ENCODE results near the gene WWOX.
"Not testable (repeated sequence)": the region's sequence is repeated elsewhere in the genome, so short reads cannot be mapped to it uniquely, and the experiment has no call there.

The WWOX gene

GRCh38 chr16:79018650-79019429, 919.4 kb downstream of the WWOX start:
- no peak for DNase-seq

GRCh38 chr16:79019431-79019830, 920.0 kb downstream of the WWOX start:
- no peak for DNase-seq

GRCh38 chr16:79021991-79022630, 922.7 kb downstream of the WWOX start:
- DNase-seq, result no peak

- no peak for DNase-seq
These were observed 926.7 kb downstream of the WWOX start for GRCh38 chr16:79026117-79026516.

GRCh38 chr16:79036541-79036940, 937.1 kb downstream of the WWOX start:
- no peak for DNase-seq

GRCh38 chr16:79037521-79038373, 938.3 kb downstream of the WWOX start:
- DNase-seq, result no peak

- no peak for DNase-seq
These were observed 941.8 kb downstream of the WWOX start for GRCh38 chr16:79041206-79041605.

GRCh38 chr16:79042141-79042540, 942.7 kb downstream of the WWOX start:
- no peak for DNase-seq

- no peak for DNase-seq
These were observed 943.4 kb downstream of the WWOX start for GRCh38 chr16:79042886-79043285.

GRCh38 chr16:79045191-79045590, 945.7 kb downstream of the WWOX start:
- DNase-seq, result no peak

GRCh38 chr16:79047337-79047736, 947.9 kb downstream of the WWOX start:
- no peak for DNase-seq

GRCh38 chr16:79049040-79049439, 949.6 kb downstream of the WWOX start:
- no peak for DNase-seq

GRCh38 chr16:79050063-79050462, 950.6 kb downstream of the WWOX start:
- no peak for DNase-seq

GRCh38 chr16:79051313-79051712, 951.9 kb downstream of the WWOX start:
- no peak for DNase-seq

GRCh38 chr16:79052198-79052597, 952.7 kb downstream of the WWOX start:
- not testable (repeated sequence) for DNase-seq

GRCh38 chr16:79053577-79053976, 954.1 kb downstream of the WWOX start:
- DNase-seq, result peak; percentile 16

- no peak for DNase-seq
These were observed 954.9 kb downstream of the WWOX start for GRCh38 chr16:79054211-79054984.

GRCh38 chr16:79055251-79055970, 956.0 kb downstream of the WWOX start:
- no peak for DNase-seq

- no peak for DNase-seq
These were observed 961.7 kb downstream of the WWOX start for GRCh38 chr16:79061181-79061580.

GRCh38 chr16:79062336-79062735, 962.9 kb downstream of the WWOX start:
- DNase-seq, result peak; percentile 40

GRCh38 chr16:79062821-79063220, 963.4 kb downstream of the WWOX start:
- DNase-seq, result peak; percentile 40

Measured in DMS79 (cell line).